GM12878 (cell line): ENCODE data around the gene PSTPIP2. TPM values are rescaled to one million over a fixed set of nuclear protein-coding genes. Genes with fewer than 3 reads are reported as not detected.

Experiments
- ATAC-seq: fragments of 200-7000 bp; cut with Tn5 transposase; 3 replicates; pipeline ENCODE4 v1.9.1; 2020; ENCODE audit warnings: mild to moderate bottlenecking, moderate library complexity
- BruUV-seq: library from RNA; stranded (reverse); fragments of 400-500 nt; replicated peaks from 2 replicates; lab custom pipeline; 2021; lab: Mats Ljungman, UMichigan
- CTCF ChIA-PET: fragments of 300-600 bp; sonication (Branson Sonifier 250); formaldehyde crosslinking; extraction: SDS; loops from one replicate; lab custom pipeline; 2021; ENCODE audit warnings: inconsistent platforms; lab: Yijun Ruan, JAX
- POLR2A ChIA-PET: fragments of 350-600 bp; formaldehyde crosslinking; extraction: SDS; loops from one replicate; lab custom pipeline; 2021; ENCODE audit warnings: inconsistent platforms; lab: Charles Lee
- RAD21 ChIA-PET: fragments of 300-600 bp; sonication (Branson Sonifier 250); formaldehyde crosslinking; loops from one replicate; lab custom pipeline; 2023; ENCODE audit warnings: antibody characterized with exemption; ENCODE audit not compliant: unreplicated experiment; lab: Charles Lee
- SMC1A ChIA-PET: fragments of 300-600 bp; sonication (Branson Sonifier 250); formaldehyde crosslinking; loops from one replicate; lab custom pipeline; 2023; ENCODE audit not compliant: unreplicated experiment, uncharacterized antibody; lab: Charles Lee
- DNase-seq: peaks from one replicate; pipeline ENCODE4 v3.0.0-alpha.2; 2011; ENCODE audit warnings: low read depth, low spot score
- FAIRE-seq: peaks from 3 replicates; lab custom pipeline; 2011; peaks lifted over from hg19 to GRCh38; lab: Jason Lieb, UNC
- H2AFZ ChIP-seq: 2 replicates; pipeline ENCODE4 v1.6.0; 2011; ENCODE audit warnings: low read depth, low read length, control low read depth; ENCODE audit not compliant: control insufficient read depth
- H3K27ac ChIP-seq: 2 replicates; pipeline ENCODE4 v1.5.1; 2011; ENCODE audit warnings: control low read depth; ENCODE audit not compliant: control insufficient read depth, insufficient read depth
- H3K27me3 ChIP-seq, 2 experiments: replicated peaks in 1 of 2; 2 replicates each; pipeline versions ENCODE4 v1.6.0 to v1.6.1; 2011; ENCODE audit warnings: low read length in 1 of 2; ENCODE audit not compliant: control insufficient read depth in 2 of 2, insufficient read depth in 2 of 2
- H3K36me3 ChIP-seq, 2 experiments: 2 replicates each; pipeline ENCODE4 v1.5.1; 2011; ENCODE audit warnings: low read length in 1 of 2; ENCODE audit not compliant: control insufficient read depth in 2 of 2, insufficient read depth in 2 of 2
- H3K4me1 ChIP-seq: 2 replicates; pipeline ENCODE4 v1.6.1; 2011; ENCODE audit warnings: mild to moderate bottlenecking, low read length, moderate library complexity, mixed read lengths; ENCODE audit not compliant: control insufficient read depth, insufficient read depth
- H3K4me2 ChIP-seq: 2 replicates; pipeline ENCODE4 v1.6.0; 2011; ENCODE audit warnings: control low read depth; ENCODE audit not compliant: control insufficient read depth, insufficient read depth
- H3K4me3 ChIP-seq: fragments of 200-600 bp; sonication (generic); 2 replicates; pipeline ENCODE4 v1.5.1; 2016
- H3K79me2 ChIP-seq: 2 replicates; pipeline ENCODE4 v1.6.0; 2011; ENCODE audit warnings: low read length; ENCODE audit not compliant: control insufficient read depth, insufficient read depth
- H3K9ac ChIP-seq: 2 replicates; pipeline ENCODE4 v1.8.0; 2011; ENCODE audit warnings: low read length, control low read depth, mixed read lengths; ENCODE audit not compliant: control insufficient read depth, insufficient read depth
- H3K9me3 ChIP-seq: replicated peaks from 3 replicates; pipeline ENCODE4 v1.5.1; 2011; ENCODE audit warnings: mild to moderate bottlenecking, low read length; ENCODE audit not compliant: control insufficient read depth, insufficient read depth
- H4K20me1 ChIP-seq: 2 replicates; pipeline ENCODE4 v1.6.0; 2011; ENCODE audit not compliant: control insufficient read depth, insufficient read depth
- ATF7 ChIP-seq: fragments of 450-650 bp; IDR thresholded peaks from 2 replicates; pipeline ENCODE4 v1.6.1; 2016; ENCODE audit warnings: low read depth, mild to moderate bottlenecking
- BHLHE40 ChIP-seq, 2 experiments: fragments of 450-650 bp in 1 of 2; IDR thresholded peaks; 2 replicates each; pipeline ENCODE4 v1.6.1; 2011 to 2017; ENCODE audit warnings: low read depth in 2 of 2, borderline replicate concordance in 1 of 2, improper control_type of control experiment in 1 of 2, low read length in 1 of 2, mild to moderate bottlenecking in 1 of 2
- CREM ChIP-seq: IDR thresholded peaks from 2 replicates; pipeline ENCODE4 v1.6.1; 2014; ENCODE audit warnings: antibody characterized with exemption, low read depth
- IKZF1 ChIP-seq: fragments of 450-650 bp; conservative IDR thresholded peaks from 2 replicates; pipeline ENCODE4 v1.6.1; 2017; ENCODE audit warnings: antibody characterized with exemption, mild to moderate bottlenecking
- NKRF ChIP-seq: fragments of 450-650 bp; conservative IDR thresholded peaks from 2 replicates; pipeline ENCODE4 v1.6.1; 2017; ENCODE audit warnings: mild to moderate bottlenecking, moderate library complexity
- NR2F1 ChIP-seq: fragments of 450-650 bp; conservative IDR thresholded peaks from 2 replicates; pipeline ENCODE4 v1.6.1; 2017; ENCODE audit warnings: mild to moderate bottlenecking
- PAX5 ChIP-seq: IDR thresholded peaks from 2 replicates; pipeline ENCODE4 v1.6.1; 2011; ENCODE audit warnings: low read depth, low read length, borderline replicate concordance
- RB1 ChIP-seq: fragments of 450-650 bp; formaldehyde crosslinking; IDR thresholded peaks from 2 replicates; pipeline ENCODE4 v1.6.1; 2017; ENCODE audit warnings: mild to moderate bottlenecking, borderline replicate concordance
- RCOR1 ChIP-seq: conservative IDR thresholded peaks from 2 replicates; pipeline ENCODE4 v1.6.1; 2012; ENCODE audit warnings: low read depth, low read length, improper control_type of control experiment
- RUNX3 ChIP-seq: IDR thresholded peaks from 2 replicates; pipeline ENCODE4 v1.6.1; 2012; ENCODE audit warnings: low read length, inconsistent platforms
- SRF ChIP-seq, 2 experiments: IDR thresholded peaks; 2 replicates each; pipeline ENCODE4 v1.6.1; 2011; ENCODE audit warnings: low read depth in 2 of 2, low read length in 2 of 2, mild to moderate bottlenecking in 1 of 2, moderate library complexity in 1 of 2
- TBL1XR1 ChIP-seq: IDR thresholded peaks from 2 replicates; pipeline ENCODE4 v1.6.1; 2012; ENCODE audit warnings: low read depth, low read length, improper control_type of control experiment
- WGBS: methylation state at CpG from one replicate; pipeline ENCODE4 v1.1.6; 2016; ENCODE audit warnings: low lambda C conversion rate; ENCODE audit not compliant: insufficient replicate concordance, insufficient coverage; ENCODE audit errors: missing lambda C conversion rate; 5-methylcytosine and 5-hydroxymethylcytosine counted together
- in situ Hi-C: fragments of 300-500 bp; cut with MboI; formaldehyde crosslinking; loops from 9 replicates; pipeline ENCODE4 v1.14.3; 2018; ENCODE audit warnings: mixed read lengths
- intact Hi-C: fragments of 100-400 bp; cut with micrococcal nuclease; formaldehyde crosslinking; loops from one replicate; pipeline ENCODE4 v1.14.2; 2022; ENCODE audit not compliant: unreplicated experiment
- polyA plus RNA-seq, 11 experiments: library from polyadenylated mRNA; depleted of rRNA in 4 of 11; unstranded in 6 of 11; stranded (reverse) in 5 of 11; fragments of >200 nt; fragmentation: Nextera tagmentation in 4 of 11; fragmentation: Illumina TruSeq in 1 of 11; extraction: Ambion mirVana in 4 of 11; extraction: Trizol in 1 of 11; gene quantifications; 1 replicate in 1 of 11; 2 replicates in 10 of 11; pipeline versions ENCODE4 v1.2.1 to v1.2.3, GENCODE V29; 2011 to 2016; ENCODE audit warnings: inconsistent platforms in 2 of 11, missing spikeins in 2 of 11, low read depth in 1 of 11
- total RNA-seq, 4 experiments: library from RNA; depleted of rRNA in 3 of 4; stranded (reverse); fragments of >200 nt in 3 of 4; fragmentation: Illumina TruSeq in 1 of 4; extraction: Trizol in 1 of 4; gene quantifications; 2 replicates each; pipeline versions ENCODE4 v1.2.1 to v1.2.3, GENCODE V29; 2013 to 2021
- TF ChIP-seq, protein P1 (sequence below): IDR thresholded peaks from 2 replicates; pipeline ENCODE4 v1.6.1; 2012; ENCODE audit warnings: low read depth, low read length, improper control_type of control experiment
- TF ChIP-seq, protein P2 (sequence below): IDR thresholded peaks from 2 replicates; pipeline ENCODE4 v1.6.1; 2011; ENCODE audit warnings: mild to moderate bottlenecking, low read depth, low read length, moderate library complexity; ENCODE audit not compliant: insufficient replicate concordance
- TF ChIP-seq, protein P3 (sequence below): IDR thresholded peaks from 2 replicates; pipeline ENCODE4 v1.6.1; 2012; ENCODE audit warnings: low read depth, low read length, improper control_type of control experiment
- TF ChIP-seq, protein P4 (sequence below): fragments of 450-650 bp; IDR thresholded peaks from 2 replicates; pipeline ENCODE4 v1.6.1; 2017; ENCODE audit warnings: mild to moderate bottlenecking

PSTPIP2 gene
- total and polyA plus RNA-seq, 10 of the 15 experiments (the other 5 are each of a cell fraction or from before 2014, with no cell fraction given) = 0.69 to 38.4 (median 24.7) TPM

GRCh38 chr18:45967007-45967706 lies 104.9 kb downstream of the PSTPIP2 start, which contains the start of gene EPG5:
TSS of gene EPG5 (minus strand) at chr18:45967329. CDS start at chr18:45967239, 90 bp downstream.
- Histone ChIP-seq H3K79me2 (peaks cover 10% of the 10 kb centered on the region), H3K27me3 (no peaks in the 10 kb centered on the region), H3K4me3 (peak within 1 kb of the TSS; percentile 97), H4K20me1 (no peaks in the 10 kb centered on the region), H3K4me1 (no peaks in the 10 kb centered on the region), H3K27ac (peak within 1 kb of the TSS; percentile 72), H3K36me3 (no peaks in the 10 kb centered on the region), H2AFZ (peak within 1 kb of the TSS; percentile 73), H3K9ac (peak within 1 kb of the TSS; percentile 84), H3K9me3 (no peaks in the 10 kb centered on the region; the same call in 2 of the 3 replicates), H3K4me2 (peak within 1 kb of the TSS; percentile 90)
- BruUV-seq = no TSS peak
- ChIA-PET SMC1A (no interaction called here), POLR2A (no interaction called here), RAD21 (no interaction called here), CTCF (no interaction called here)
- intact Hi-C loops = no loop called here
- ATAC-seq (peak; percentile 95), DNase-seq (peak; percentile 68), FAIRE-seq (peak; percentile 83)
- 2% methylated on average over 50 of the region's 50 CpGs for WGBS
- in situ Hi-C loops = no loop called here
- TF ChIP-seq IKZF1 (peak; percentile 47), RUNX3 (no peak), RB1 (0 out of 2 replicates have a peak, but pooled peaks have one; percentile 46), NKRF (peak; percentile 83), RCOR1 (no peak), CREM (peak; percentile 77; the same call in 1 of the 2 replicates), ATF7 (peak; percentile 68), SRF (IDR thresholded peaks at IDR 0.05; ENCODE audit: low read depth in 2 of 2, low read length in 2 of 2) (0 out of 4 replicates have a peak, but pooled peaks of 1 of the 2 experiments have one; percentile 1), BHLHE40 (IDR thresholded peaks at IDR 0.05; ENCODE audit: borderline replicate concordance in 1 of 2, low read depth in 2 of 2, low read length in 1 of 2) (peak in 1 of 2 experiments; percentile 67; a peak in 2 of 4 replicates), NR2F1 (0 out of 2 replicates have a peak, but pooled peaks have one; percentile 16), PAX5 (0 out of 2 replicates have a peak, but pooled peaks have one; percentile 9), TBL1XR1 (no peak)
- TF ChIP-seq, protein P1, sequence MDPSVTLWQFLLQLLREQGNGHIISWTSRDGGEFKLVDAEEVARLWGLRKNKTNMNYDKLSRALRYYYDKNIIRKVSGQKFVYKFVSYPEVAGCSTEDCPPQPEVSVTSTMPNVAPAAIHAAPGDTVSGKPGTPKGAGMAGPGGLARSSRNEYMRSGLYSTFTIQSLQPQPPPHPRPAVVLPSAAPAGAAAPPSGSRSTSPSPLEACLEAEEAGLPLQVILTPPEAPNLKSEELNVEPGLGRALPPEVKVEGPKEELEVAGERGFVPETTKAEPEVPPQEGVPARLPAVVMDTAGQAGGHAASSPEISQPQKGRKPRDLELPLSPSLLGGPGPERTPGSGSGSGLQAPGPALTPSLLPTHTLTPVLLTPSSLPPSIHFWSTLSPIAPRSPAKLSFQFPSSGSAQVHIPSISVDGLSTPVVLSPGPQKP = 0 out of 2 replicates have a peak, but pooled peaks have one; percentile 40
- TF ChIP-seq, protein P2, sequence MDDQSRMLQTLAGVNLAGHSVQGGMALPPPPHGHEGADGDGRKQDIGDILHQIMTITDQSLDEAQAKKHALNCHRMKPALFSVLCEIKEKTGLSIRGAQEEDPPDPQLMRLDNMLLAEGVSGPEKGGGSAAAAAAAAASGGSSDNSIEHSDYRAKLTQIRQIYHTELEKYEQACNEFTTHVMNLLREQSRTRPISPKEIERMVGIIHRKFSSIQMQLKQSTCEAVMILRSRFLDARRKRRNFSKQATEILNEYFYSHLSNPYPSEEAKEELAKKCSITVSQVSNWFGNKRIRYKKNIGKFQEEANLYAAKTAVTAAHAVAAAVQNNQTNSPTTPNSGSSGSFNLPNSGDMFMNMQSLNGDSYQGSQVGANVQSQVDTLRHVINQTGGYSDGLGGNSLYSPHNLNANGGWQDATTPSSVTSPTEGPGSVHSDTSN = peak; percentile 8
- TF ChIP-seq, protein P3, sequence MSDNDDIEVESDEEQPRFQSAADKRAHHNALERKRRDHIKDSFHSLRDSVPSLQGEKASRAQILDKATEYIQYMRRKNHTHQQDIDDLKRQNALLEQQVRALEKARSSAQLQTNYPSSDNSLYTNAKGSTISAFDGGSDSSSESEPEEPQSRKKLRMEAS = peak; percentile 52; the same call in 1 of the 2 replicates
- TF ChIP-seq, protein P4, sequence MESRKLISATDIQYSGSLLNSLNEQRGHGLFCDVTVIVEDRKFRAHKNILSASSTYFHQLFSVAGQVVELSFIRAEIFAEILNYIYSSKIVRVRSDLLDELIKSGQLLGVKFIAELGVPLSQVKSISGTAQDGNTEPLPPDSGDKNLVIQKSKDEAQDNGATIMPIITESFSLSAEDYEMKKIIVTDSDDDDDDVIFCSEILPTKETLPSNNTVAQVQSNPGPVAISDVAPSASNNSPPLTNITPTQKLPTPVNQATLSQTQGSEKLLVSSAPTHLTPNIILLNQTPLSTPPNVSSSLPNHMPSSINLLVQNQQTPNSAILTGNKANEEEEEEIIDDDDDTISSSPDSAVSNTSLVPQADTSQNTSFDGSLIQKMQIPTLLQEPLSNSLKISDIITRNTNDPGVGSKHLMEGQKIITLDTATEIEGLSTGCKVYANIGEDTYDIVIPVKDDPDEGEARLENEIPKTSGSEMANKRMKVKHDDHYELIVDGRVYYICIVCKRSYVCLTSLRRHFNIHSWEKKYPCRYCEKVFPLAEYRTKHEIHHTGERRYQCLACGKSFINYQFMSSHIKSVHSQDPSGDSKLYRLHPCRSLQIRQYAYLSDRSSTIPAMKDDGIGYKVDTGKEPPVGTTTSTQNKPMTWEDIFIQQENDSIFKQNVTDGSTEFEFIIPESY = no peak
